Renal pelvis (tissue), 4 donors: Measurements from ENCODE around the gene PALLD. TPM values are rescaled to one million over a fixed set of nuclear protein-coding genes. Genes with fewer than 3 reads are reported as not detected.

Experiments used
- DNase-seq: peaks from one replicate; pipeline ENCODE4 v3.0.0-alpha.2; 2013
- polyA plus RNA-seq, 3 donors: library from polyadenylated mRNA; unstranded; fragments of 120-200 nt; gene quantifications; one replicate each; pipeline ENCODE4 v1.2.1, GENCODE V29; 2013; ENCODE audit not compliant: insufficient read length in 3 of 3

PALLD gene
- polyA plus RNA-seq, 3 donors: 173 to 183 (median 177) TPM

- DNase-seq: no peak
Measured at GRCh38 chr4:168822481-168822880, 325.6 kb downstream of the PALLD start.

- no peak for DNase-seq
Measured at GRCh38 chr4:168825975-168826374, 329.1 kb downstream of the PALLD start.

GRCh38 chr4:168826620-168827019 is 329.8 kb downstream of the PALLD start:
- DNase-seq: no peak

- DNase-seq: no peak
Measured at GRCh38 chr4:168830777-168831512, 334.1 kb downstream of the PALLD start.

- no peak for DNase-seq
Measured at GRCh38 chr4:168831585-168831918, 334.7 kb downstream of the PALLD start.

- peak; percentile 84 for DNase-seq
Measured at GRCh38 chr4:168831919-168832762, 335.3 kb downstream of the PALLD start.

GRCh38 chr4:168832763-168833575 is 336.1 kb downstream of the PALLD start:
- DNase-seq: peak; percentile 34

GRCh38 chr4:168833881-168834280 is 337.0 kb downstream of the PALLD start:
- DNase-seq: no peak

- no peak for DNase-seq
Measured at GRCh38 chr4:168835880-168836454, 339.1 kb downstream of the PALLD start.

GRCh38 chr4:168836490-168836889 is 339.6 kb downstream of the PALLD start:
- DNase-seq: no peak

- no peak for DNase-seq
Measured at GRCh38 chr4:168837922-168838321, 341.1 kb downstream of the PALLD start.

- no peak for DNase-seq
Measured at GRCh38 chr4:168839758-168840391, 343.0 kb downstream of the PALLD start.

- no peak for DNase-seq
Measured at GRCh38 chr4:168840392-168840763, 343.5 kb downstream of the PALLD start.

GRCh38 chr4:168841000-168841671 is 344.3 kb downstream of the PALLD start:
- DNase-seq: no peak

- DNase-seq: no peak
Measured at GRCh38 chr4:168841672-168842019, 344.8 kb downstream of the PALLD start.

GRCh38 chr4:168842186-168842585 is 345.3 kb downstream of the PALLD start:
- DNase-seq: no peak

GRCh38 chr4:168843635-168844034 is 346.8 kb downstream of the PALLD start:
- no peak for DNase-seq

- no peak for DNase-seq
Measured at GRCh38 chr4:168844353-168845049, 347.6 kb downstream of the PALLD start.

- DNase-seq: no peak
Measured at GRCh38 chr4:168845897-168846296, 349.0 kb downstream of the PALLD start.

- no peak for DNase-seq
Measured at GRCh38 chr4:168846414-168846813, 349.6 kb downstream of the PALLD start.
